ENCODE results near the gene PRRC1. TPM values are rescaled to one million over a fixed set of nuclear protein-coding genes. Genes with fewer than 3 reads are reported as not detected.

The PRRC1 gene
- total RNA-seq, 4 donors from 2014 or later: 30.2 to 58.4 (median 44.9) TPM

- no peak overlapping the region for H3K4me3 ChIP-seq (ENCODE audit: low read depth, poor library complexity, severe bottlenecking)
- WGBS, 2 donors: 46 to 58% methylated on average over 1 of the region's 1 CpG
- DNase-seq (ENCODE audit: low spot score in 2 of 2): no peak
- intact Hi-C loops (cut with DNase I; ENCODE audit: low total_unique reads): no loop called here
- no peak for TF ChIP-seq CTCF (IDR thresholded peaks at IDR 0.05)
- no peak for TF ChIP-seq POLR2A (IDR thresholded peaks at IDR 0.05)
Measured at GRCh38 chr5:127498548-127498947, 18.9 kb upstream of the PRRC1 start.

GRCh38 chr5:127505905-127506304 is 11.5 kb upstream of the PRRC1 start:
- WGBS, 2 donors: 81 to 87% methylated on average over 2 of the region's 2 CpGs
- no peak overlapping the region for H3K4me3 ChIP-seq (ENCODE audit: low read depth, poor library complexity, severe bottlenecking)
- TF ChIP-seq CTCF (IDR thresholded peaks at IDR 0.05) (no peak), POLR2A (IDR thresholded peaks at IDR 0.05) (no peak)
- intact Hi-C loops (cut with DNase I; ENCODE audit: low total_unique reads): no loop called here
- DNase-seq (ENCODE audit: low spot score in 2 of 2): no peak

GRCh38 chr5:127506616-127507015 is 10.8 kb upstream of the PRRC1 start:
- 86 to 88% methylated on average over 6 of the region's 6 CpGs for WGBS, 2 donors
- intact Hi-C loops (cut with DNase I; ENCODE audit: low total_unique reads): no loop called here
- TF ChIP-seq POLR2A (IDR thresholded peaks at IDR 0.05) (no peak), CTCF (IDR thresholded peaks at IDR 0.05) (no peak)
- no peak overlapping the region for H3K4me3 ChIP-seq (ENCODE audit: low read depth, poor library complexity, severe bottlenecking)
- no peak for DNase-seq (ENCODE audit: low spot score in 2 of 2)

- TF ChIP-seq CTCF (IDR thresholded peaks at IDR 0.05) (no peak), POLR2A (IDR thresholded peaks at IDR 0.05) (no peak)
- DNase-seq (ENCODE audit: low spot score in 2 of 2): no peak
- WGBS, 2 donors: 80 to 82% methylated on average over 2 of the region's 2 CpGs
- H3K4me3 ChIP-seq (ENCODE audit: low read depth, poor library complexity, severe bottlenecking): no peak overlapping the region
- intact Hi-C loops (cut with DNase I; ENCODE audit: low total_unique reads): no loop called here
Measured at GRCh38 chr5:127508644-127509373, 8.6 kb upstream of the PRRC1 start.

GRCh38 chr5:127513408-127513970 is 4.0 kb upstream of the PRRC1 start:
- 32 to 35% methylated on average over 3 of the region's 3 CpGs for WGBS, 2 donors
- TF ChIP-seq CTCF (IDR thresholded peaks at IDR 0.05) (no peak), POLR2A (IDR thresholded peaks at IDR 0.05) (no peak)
- no peak for DNase-seq (ENCODE audit: low spot score in 2 of 2)
- intact Hi-C loops (cut with DNase I; ENCODE audit: low total_unique reads): no loop called here
- no peak overlapping the region for H3K4me3 ChIP-seq (ENCODE audit: low read depth, poor library complexity, severe bottlenecking)
